Right ventricle myocardium inferior (tissue), 1 donor: ENCODE results near the gene TCTN1. TPM values are rescaled to one million over a fixed set of nuclear protein-coding genes. Genes with fewer than 3 reads are reported as not detected.
A peak's percentile ranks its signal among the peaks of the same experiment; 100 is the strongest.

ENCODE experiments used
- ATAC-seq: fragments of 200-7000 bp; cut with Tn5 transposase; one replicate; pipeline ENCODE4 v1.9.1; 2020; ENCODE audit warnings: mild to moderate bottlenecking, moderate library complexity
- DNase-seq: peaks from one replicate; pipeline ENCODE4 v3.0.0; 2021; ENCODE audit errors: missing footprints
- intact Hi-C: fragments of 100-400 bp; cut with DNase I; formaldehyde crosslinking; loops from one replicate; pipeline ENCODE4 v1.11.0; 2022
- total RNA-seq: library from RNA; stranded (reverse); fragmentation: NEBNext Ultra II Directional; extraction: Animal tissue kit (Norgen Biotek cat#: 25700); gene quantifications from one replicate; pipeline ENCODE4 v1.2.1, GENCODE V29; 2021
- donor health status: DM: no; HTN: yes; CAD: no; lungs with severe emphysema.

The TCTN1 gene
- total RNA-seq, 1 donor from 2014 or later: 26.9 TPM

- ATAC-seq (no peak), DNase-seq (no peak)
- intact Hi-C loops: no loop called here
Observed at GRCh38 chr12:110658878-110659277, 44.9 kb downstream of the TCTN1 start.

- ATAC-seq (peak; percentile 24), DNase-seq (no peak)
- intact Hi-C loops: loop anchor here (1.0 kb wide), 1 partner anchor 10 kb away; no protein-coding TSS in a partner anchor
Observed at GRCh38 chr12:110661337-110661972, 47.5 kb downstream of the TCTN1 start.

- DNase-seq (no peak), ATAC-seq (no peak)
- intact Hi-C loops: no loop called here
Observed at GRCh38 chr12:110666892-110667291, 53.0 kb downstream of the TCTN1 start.

- intact Hi-C loops: no loop called here
- ATAC-seq (no peak), DNase-seq (no peak)
Observed at GRCh38 chr12:110667671-110668070, 53.7 kb downstream of the TCTN1 start.

- intact Hi-C loops: no loop called here
- no peak for DNase-seq
Observed at GRCh38 chr12:110668480-110669192, 54.7 kb downstream of the TCTN1 start.

GRCh38 chr12:110669193-110669502, 55.2 kb downstream of the TCTN1 start:
- ATAC-seq: no peak
- no peak for DNase-seq
- intact Hi-C loops: no loop called here

More at GRCh38 chr12:110668480-110669192, 54.7 kb downstream of the TCTN1 start:
- ATAC-seq: no peak

GRCh38 chr12:110670161-110670701, 56.3 kb downstream of the TCTN1 start:
- ATAC-seq: no peak
- intact Hi-C loops: no loop called here

GRCh38 chr12:110676171-110676570, 62.2 kb downstream of the TCTN1 start:
- DNase-seq (no peak), ATAC-seq (no peak)
- intact Hi-C loops: no loop called here

More at GRCh38 chr12:110670161-110670701, 56.3 kb downstream of the TCTN1 start:
- DNase-seq: no peak

GRCh38 chr12:110677206-110677911, 63.4 kb downstream of the TCTN1 start:
- DNase-seq (no peak), ATAC-seq (peak; percentile 73)
- intact Hi-C loops: no loop called here

- ATAC-seq (no peak), DNase-seq (no peak)
- intact Hi-C loops: no loop called here
Observed at GRCh38 chr12:110677982-110678381, 64.1 kb downstream of the TCTN1 start.

GRCh38 chr12:110679201-110679600, 65.3 kb downstream of the TCTN1 start:
- ATAC-seq (no peak), DNase-seq (no peak)
- intact Hi-C loops: no loop called here

- DNase-seq (no peak), ATAC-seq (no peak)
- intact Hi-C loops: loop anchor here (5.0 kb wide), 1 partner anchor 33 kb away; no protein-coding TSS in a partner anchor
Observed at GRCh38 chr12:110680032-110680431, 66.1 kb downstream of the TCTN1 start.

- intact Hi-C loops: loop anchor here (5.0 kb wide), 1 partner anchor 37 kb away; no protein-coding TSS in a partner anchor
- no peak for DNase-seq
- ATAC-seq: no peak
Observed at GRCh38 chr12:110683888-110684287, 70.0 kb downstream of the TCTN1 start.

GRCh38 chr12:110684312-110684836, 70.4 kb downstream of the TCTN1 start:
- DNase-seq: no peak
- ATAC-seq: no peak
- intact Hi-C loops: loop anchor here (5.0 kb wide), 1 partner anchor 37 kb away; no protein-coding TSS in a partner anchor

- no peak for ATAC-seq
- no peak for DNase-seq
- intact Hi-C loops: no loop called here
Observed at GRCh38 chr12:110686294-110686903, 72.5 kb downstream of the TCTN1 start.

- intact Hi-C loops: no loop called here
- ATAC-seq (no peak), DNase-seq (no peak)
Observed at GRCh38 chr12:110687396-110688169, 73.7 kb downstream of the TCTN1 start.

GRCh38 chr12:110688446-110689280, 74.7 kb downstream of the TCTN1 start, which contains the start of gene HVCN1:
TSS of gene HVCN1 (minus strand) at chr12:110689115. CDS start at chr12:110683245, 5,870 bp downstream.
- DNase-seq: peak; percentile 87

More at GRCh38 chr12:110688446-110689280, 74.7 kb downstream of the TCTN1 start, which contains the start of gene HVCN1:
- peak; percentile 88 for ATAC-seq
- intact Hi-C loops: no loop called here
